AG08395 (cell line): ENCODE measurements around the gene SIRPA.

ENCODE experiments used
- DNase-seq: peaks from one replicate; pipeline ENCODE4 v3.0.0; 2012; ENCODE audit warnings: mixed read lengths, low spot score

SIRPA gene

DNA sequence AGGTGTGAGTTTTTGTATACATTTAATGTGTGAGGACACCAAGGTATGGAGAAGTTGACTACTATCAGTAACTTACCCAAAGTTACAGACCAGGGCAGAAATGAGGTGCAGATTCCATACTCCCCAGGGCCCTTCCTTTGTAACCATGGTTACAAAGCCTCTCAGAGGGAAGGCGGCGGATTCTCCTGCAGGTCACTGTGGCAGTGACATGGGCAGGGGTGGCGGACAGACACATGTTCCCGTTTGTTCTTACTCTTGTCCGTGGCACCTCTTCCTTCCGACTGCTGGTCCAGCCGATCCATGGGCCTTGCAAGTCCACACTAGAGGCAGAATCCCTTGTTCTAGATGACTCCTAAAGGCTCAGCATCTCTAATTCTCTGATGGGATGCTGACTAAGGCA is 55.6 kb downstream of the SIRPA start:
- DNase-seq, result no peak

GRCh38 chr20:1951436-1952115 is 56.4 kb downstream of the SIRPA start:
- no peak for DNase-seq

DNA sequence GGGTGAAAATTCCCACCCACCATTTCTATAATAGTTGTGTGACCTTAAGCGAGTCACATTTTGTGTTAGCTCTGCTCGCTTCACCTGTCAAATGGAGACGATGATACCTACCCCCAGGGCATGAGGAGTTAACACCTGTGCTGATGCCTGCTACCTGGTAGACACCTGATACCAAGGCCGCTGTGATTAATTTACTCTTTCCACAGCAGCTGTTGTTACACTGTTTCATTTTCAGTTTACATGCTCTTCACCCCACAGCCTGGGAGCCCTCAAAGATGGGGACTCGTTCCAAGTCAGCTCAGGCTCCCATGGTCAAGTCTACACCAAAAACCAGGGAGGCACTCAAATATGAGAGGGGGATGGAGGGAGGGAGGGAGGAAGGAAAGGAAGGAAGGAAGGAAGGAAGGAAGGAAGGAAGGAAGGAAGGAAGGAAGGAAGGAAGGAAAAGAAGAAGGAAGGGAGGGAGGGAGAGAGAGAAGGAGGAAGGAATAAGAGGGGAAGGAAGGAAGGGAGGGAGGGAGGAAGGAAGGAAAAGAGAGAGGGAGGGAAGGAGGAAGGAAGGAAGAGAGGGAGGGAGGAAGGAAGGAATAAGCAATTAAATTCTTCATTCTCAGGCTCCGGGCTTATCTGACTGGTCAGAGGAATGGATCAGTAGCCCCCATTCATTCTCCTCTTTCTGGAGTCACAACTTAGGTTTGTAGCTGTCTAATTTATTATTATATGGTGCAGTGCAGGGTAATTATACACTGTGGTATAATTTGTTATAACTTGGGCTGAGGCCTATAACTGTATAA is 57.7 kb downstream of the SIRPA start:
- no peak for DNase-seq

- DNase-seq, result no peak
These were observed 58.4 kb downstream of the SIRPA start for GRCh38 chr20:1953621-1954020.

DNA sequence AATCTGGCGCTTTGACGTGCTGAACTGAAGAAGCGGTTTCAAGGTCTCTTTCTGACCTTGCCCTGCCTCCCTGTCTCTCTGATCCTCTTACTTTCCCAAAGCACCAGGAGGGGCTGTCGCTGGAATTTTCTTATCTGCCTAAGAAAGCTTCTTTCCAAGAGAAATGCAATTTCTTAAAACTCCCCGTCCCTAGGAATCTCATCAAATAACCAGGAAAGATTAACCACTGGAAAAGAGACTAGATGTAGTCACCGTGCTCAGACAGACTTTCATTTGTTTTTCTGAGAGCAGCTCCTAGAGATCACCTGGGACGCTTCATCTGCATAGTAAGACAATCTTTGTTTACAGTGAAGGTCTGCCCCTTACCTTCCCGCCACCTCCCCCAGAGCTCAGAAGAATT is 60.0 kb downstream of the SIRPA start:
- no peak for DNase-seq

DNA sequence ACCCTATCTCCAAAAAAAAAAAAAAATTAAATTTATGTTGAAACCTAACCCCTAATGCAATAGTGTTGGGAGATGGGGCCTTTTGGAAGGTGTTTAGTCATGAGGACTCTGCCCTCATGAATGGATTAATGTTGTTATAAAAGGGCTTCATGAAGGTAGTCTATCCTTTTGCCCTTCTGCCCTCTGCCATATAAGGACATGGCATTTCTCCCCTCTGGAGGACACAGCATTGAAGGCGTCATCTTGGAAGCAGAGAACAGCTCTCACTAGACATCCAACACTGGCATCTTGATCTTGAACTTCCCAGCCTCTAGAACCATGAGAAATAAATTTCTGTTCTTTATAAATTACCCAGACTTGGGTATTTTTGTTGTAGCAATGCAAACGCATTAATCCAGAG is 63.2 kb downstream of the SIRPA start:
- no peak for DNase-seq

DNA sequence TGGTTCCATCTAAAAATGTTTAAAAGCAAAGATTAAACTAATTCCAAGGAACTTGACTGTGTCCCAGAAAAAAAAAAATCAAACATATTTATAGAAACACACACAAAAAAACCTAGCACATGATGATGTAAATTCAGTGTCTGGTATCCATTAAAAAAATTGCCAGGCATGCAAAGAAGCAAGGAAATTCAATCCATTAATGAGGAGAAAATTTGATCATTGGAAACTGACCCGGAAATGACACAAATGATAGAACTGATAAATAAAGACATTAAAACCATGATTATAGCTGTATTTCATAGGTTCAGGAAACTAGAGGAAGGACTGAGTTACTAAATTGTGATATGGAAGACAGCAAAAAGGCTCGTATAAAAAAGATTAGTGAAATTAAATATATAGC is 63.9 kb downstream of the SIRPA start:
- DNase-seq, result no peak

DNA sequence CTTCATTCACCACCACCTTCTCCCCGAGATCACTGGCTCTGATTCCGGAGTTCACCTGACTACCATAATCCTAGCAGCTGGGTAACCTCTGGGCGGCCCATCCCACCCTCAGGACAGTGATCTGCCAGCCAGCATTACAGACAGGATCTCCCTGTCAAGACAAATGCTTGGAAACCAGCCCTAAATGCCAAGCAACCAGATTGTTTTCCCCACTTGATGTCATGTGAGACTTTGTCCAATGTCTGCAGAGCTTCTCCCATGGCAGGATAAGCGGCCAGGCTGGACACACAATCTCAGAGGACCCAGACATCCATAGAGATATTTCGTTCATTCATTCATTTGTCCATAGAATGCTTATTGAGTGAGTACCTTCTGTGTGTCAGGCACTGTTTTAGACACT is 66.2 kb downstream of the SIRPA start:
- no peak for DNase-seq

DNA sequence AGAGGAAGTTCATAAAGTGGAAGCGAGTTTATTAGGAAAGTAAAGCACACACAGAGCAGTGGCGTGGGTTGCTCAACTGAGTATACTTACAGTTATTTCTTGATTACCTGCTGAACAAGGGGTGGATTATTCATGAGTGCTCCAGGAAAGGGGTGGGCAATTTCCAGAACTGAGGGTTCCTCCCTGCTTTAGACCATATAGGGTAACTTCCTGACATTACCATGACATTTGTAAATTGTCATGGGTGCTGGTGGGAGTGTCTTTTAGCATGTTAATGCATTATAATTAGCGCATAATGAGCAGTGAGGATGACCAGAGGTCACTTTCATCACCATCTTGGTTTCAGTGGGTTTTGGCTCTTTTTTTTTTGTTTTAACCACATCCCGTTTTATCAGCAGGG is 68.9 kb downstream of the SIRPA start:
- DNase-seq, result no peak

- DNase-seq, result no peak
These were observed 69.6 kb downstream of the SIRPA start for GRCh38 chr20:1964659-1965405.

DNA sequence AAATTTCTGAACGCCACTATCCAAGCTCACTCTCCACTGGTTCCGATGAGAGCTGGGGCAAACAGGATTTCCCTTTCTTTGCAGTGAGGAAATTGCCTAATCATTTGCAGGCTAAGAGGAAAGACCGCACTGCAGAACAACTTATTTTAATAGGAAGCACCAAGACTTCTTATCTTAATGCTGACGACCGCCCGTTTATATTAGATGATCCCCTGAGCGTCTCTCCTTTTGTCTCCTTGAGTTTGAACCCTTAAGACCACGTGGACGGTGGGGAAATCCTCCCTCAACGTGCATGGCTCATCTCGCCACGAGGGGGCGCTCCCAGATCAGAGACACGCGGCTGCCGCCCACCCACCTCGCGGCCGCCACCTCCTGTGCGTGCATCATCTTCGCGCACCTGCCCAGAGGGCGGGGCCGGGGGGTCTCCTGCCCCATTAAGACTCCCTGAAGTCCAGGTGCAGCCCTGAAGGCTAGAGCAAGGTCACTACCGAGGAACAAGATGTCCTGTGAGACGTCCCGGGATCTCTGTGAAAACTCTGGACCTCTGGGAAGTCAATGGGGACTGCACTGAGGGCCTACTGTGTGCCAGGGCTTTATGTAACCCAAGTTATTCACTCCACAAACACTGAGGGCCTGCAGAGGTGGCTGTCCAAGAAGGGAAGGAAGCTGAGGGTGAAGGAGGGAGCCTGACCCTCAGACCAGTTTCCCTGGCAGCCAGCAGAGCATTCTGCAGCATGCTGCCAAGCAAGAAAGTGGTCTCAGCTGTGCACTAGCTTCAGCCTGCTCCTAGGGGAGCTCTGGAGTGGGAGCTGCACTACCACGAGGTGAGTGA is 70.5 kb downstream of the SIRPA start:
- DNase-seq, result peak; percentile 75

DNA sequence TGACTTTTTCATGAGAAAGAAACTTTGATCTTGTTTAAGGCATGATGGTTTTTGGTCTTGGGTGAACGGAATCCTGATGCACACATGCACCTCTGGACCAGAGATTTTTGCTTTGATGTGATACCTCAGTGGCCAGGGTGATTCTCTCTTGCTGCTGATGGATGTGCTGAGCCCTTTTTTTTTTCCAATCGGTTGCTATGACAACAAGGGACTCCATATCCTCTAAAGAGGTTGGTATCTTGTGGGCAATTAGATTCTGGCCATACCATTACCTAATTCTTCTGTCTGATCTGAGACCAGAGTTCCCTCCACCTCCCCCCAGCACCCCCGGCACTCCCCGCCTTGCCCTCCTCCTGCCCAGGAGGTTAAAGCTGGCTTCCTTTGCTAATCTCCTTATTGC is 73.8 kb downstream of the SIRPA start:
- no peak for DNase-seq

- DNase-seq, result no peak
These were observed 76.8 kb downstream of the SIRPA start for GRCh38 chr20:1971893-1972586.

- no peak for DNase-seq
These were observed 78.6 kb downstream of the SIRPA start for GRCh38 chr20:1973601-1974440.

DNA sequence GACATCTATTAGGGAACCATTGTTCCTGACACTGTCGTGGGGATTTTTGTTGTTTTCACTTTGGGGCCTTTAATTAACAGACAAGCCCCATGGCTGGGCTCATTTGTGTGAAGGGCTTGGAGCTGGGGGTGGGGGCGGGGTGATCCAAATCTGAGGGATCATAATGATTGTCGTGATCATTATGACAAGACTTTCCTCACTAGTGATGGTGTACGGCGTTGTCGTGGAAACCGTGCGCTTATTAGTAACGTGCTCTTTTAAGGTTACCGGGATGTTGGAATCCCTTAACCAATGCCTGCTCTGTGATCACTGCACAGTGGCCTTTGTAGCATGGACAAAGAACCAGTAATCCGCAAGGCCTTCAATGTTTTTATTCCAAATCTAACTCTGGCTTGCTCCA is 80.1 kb downstream of the SIRPA start:
- no peak for DNase-seq

DNA sequence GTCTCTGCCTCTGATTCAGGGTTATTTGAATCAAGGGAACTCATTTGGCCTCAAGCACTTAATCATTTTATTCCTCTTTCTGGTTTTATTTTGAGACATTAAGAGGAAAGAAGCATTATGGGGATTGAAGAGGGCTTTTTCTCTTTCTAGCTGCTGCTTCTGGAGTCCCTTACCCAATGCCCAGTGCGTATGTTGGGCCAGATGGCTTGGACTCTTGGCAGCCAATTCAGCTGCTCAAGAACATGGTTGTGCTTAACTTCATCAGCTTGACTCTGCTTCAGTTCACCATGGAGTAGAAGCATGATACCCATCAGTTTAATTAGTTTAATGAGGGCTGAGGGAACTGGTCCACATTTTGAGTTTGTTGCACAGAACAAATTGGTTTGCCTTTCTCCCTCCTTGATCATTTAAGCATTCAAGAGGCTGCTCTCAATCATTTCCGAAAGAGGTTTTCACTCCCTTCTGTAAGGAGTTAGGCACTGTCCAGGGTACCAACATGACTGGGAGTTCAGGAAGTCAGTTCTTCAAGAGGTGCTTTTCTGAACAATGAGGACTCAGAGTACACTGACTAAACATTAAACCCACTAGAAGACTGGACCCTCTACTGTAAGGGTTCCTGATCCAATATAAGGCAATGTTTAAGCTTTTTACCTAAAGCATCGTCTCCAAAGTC is 84.0 kb downstream of the SIRPA start:
- DNase-seq, result no peak

DNA sequence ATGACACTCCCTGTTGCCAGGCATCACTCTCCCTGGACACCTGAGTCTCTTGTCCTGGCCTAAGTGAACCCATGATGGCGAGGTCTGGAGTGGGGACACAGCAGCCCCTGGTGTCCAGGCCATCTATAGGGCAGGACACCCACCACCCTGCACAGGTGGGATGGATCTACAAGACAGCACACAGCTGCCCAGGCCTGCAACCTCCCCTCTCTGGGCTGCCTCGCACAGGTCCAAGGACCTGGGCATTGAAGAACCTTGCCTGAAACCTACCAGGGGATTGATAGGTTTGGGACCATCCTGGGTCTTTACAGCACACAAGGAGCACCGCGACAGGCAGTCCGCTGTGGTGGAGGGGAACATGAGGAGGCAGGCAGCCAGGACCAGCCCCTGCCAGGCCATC is 87.5 kb downstream of the SIRPA start:
- DNase-seq, result no peak

DNA sequence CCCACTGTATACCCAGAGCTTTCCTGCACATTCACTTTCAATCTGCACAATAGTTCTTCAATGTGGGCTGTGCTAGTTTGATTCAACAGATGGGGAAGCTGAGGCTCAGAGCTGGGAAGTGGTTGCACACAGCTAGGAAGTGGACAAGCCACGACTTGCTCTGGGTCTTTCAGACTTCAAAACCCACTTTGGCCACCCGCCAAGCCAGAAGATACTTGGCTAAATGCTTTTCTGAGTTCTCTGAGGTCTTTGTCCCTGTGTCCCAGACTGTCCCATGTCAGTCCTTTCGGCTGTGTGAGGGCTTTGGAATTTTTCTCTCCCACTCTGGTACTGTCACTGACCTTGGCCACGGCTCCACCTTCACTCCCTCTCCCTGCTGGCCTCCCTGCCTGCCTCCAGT is 88.1 kb downstream of the SIRPA start:
- no peak for DNase-seq

DNA sequence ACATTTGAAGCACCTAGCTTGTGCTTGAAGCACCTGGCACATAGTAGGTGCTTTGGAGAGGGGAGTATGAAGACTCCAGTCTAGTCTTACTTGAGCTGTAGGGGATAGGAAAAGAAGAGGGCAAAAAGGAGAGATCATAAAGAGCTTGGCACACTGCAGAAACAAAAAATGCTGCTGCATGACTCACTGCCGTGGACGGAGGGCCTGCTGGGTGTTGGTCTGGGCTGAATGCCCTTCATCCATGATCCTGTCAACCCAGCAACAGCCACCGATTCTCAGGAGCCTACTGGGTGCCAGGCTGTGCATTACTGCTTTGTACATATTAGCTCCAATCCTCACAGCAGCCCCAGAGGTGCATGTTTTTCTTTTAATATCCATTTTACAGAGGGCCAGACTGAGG is 92.6 kb downstream of the SIRPA start:
- DNase-seq, result peak; percentile 63
